ENCODE measurements around the gene CYFIP1. TPM values are rescaled to one million over a fixed set of nuclear protein-coding genes. Genes with fewer than 3 reads are reported as not detected.

CYFIP1 gene
- total and polyA plus RNA-seq, 9 of the 15 experiments (the other 6 are each of a cell fraction or from before 2014, with no cell fraction given) = 3.8 to 59.8 (median 28.3) TPM

- no peak for TF ChIP-seq ZNF174 (CRISPR knock-in tag; IDR thresholded peaks at IDR 0.05)
Observed at GRCh38 chr15:22967084-22967770, 12.9 kb downstream of the CYFIP1 start (continued).

- Histone ChIP-seq H2AFZ (ENCODE audit: low read depth, low read length) (no peak overlapping the region), H4K20me1 (replicated peaks; ENCODE audit: control insufficient read depth, insufficient read depth, low read length) (peaks cover 4% of the 10 kb centered on the region; the same call in 1 of the 2 replicates), H3K27me3 (ENCODE audit: control insufficient read depth in 2 of 2, insufficient read depth in 2 of 2, low read length in 2 of 2) (no peaks in the 10 kb centered on the region), H3K4me1 (replicated peaks in 1 of 2; ENCODE audit: control insufficient read depth in 2 of 2, insufficient read depth in 2 of 2, low read length in 2 of 2) (peaks cover 0 to 5% of the 10 kb centered on the region in 2 experiments; a peak in 2 of 5 replicates), H3K9me3 (replicated peaks; ENCODE audit: control insufficient read depth, insufficient read depth, low read depth, low read length) (no peaks in the 10 kb centered on the region), H3K9ac (ENCODE audit: insufficient read depth in 1 of 2, low read depth in 2 of 2, low read length in 2 of 2) (no peak overlapping the region), H3K36me3 (ENCODE audit: control insufficient read depth, insufficient read depth, low read length) (no peaks in the 10 kb centered on the region), H3K79me2 (ENCODE audit: control insufficient read depth, insufficient read depth, low read length) (peaks cover 30% of the 10 kb centered on the region), H3K4me3 (no peak overlapping the region), H3K27ac (ENCODE audit: extremely low read depth, low read depth, low read length) (no peak overlapping the region), H3K9me1 (ENCODE audit: control insufficient read depth, insufficient read depth, low read length) (peaks cover 3% of the 10 kb centered on the region), H3K4me2 (ENCODE audit: insufficient read depth, low read length) (no peak overlapping the region)
- no peak for FAIRE-seq
- no TSS peak for BruUV-seq (replicated peaks)
- ATAC-seq = no peak
- intact Hi-C loops (cut with micrococcal nuclease) (no loop called here), in situ Hi-C loops (cut with MboI) (no loop called here)
- CTCF ChIA-PET (ENCODE audit: low intra/inter-chr PET ratio) = no interaction called here
- POLR2A ChIA-PET = no interaction called here
- no peak for TF ChIP-seq ZNF449 (CRISPR knock-in tag; IDR thresholded peaks at IDR 0.05)
- no peak for TF ChIP-seq CXXC5 (CRISPR knock-in tag; IDR thresholded peaks at IDR 0.05)
- no peak for TF ChIP-seq USF2 (CRISPR knock-in tag; IDR thresholded peaks at IDR 0.05)
- no peak for TF ChIP-seq ZNF384 (IDR thresholded peaks at IDR 0.05; ENCODE audit: low read depth, low read length)
- TF ChIP-seq SRSF9 (IDR thresholded peaks at IDR 0.05; ENCODE audit: borderline replicate concordance, low read depth, low read length) = no peak
- no peak for TF ChIP-seq MBD1 (CRISPR knock-in tag; IDR thresholded peaks at IDR 0.05)
- TF ChIP-seq ZNF431 (CRISPR knock-in tag; IDR thresholded peaks at IDR 0.05) = no peak
- no peak for TF ChIP-seq CHD4 (IDR thresholded peaks at IDR 0.05; ENCODE audit: insufficient read depth, insufficient replicate concordance, low read depth, low read length, poor library complexity, severe bottlenecking)
- TF ChIP-seq MCM7 (IDR thresholded peaks at IDR 0.05) = no peak
- no peak for TF ChIP-seq MTA1 (IDR thresholded peaks at IDR 0.05; ENCODE audit: borderline replicate concordance)
- TF ChIP-seq CC2D1A (IDR thresholded peaks at IDR 0.05) = no peak
- no peak for TF ChIP-seq MCM5 (IDR thresholded peaks at IDR 0.05; ENCODE audit: low read depth)
- no peak for TF ChIP-seq TCFL5 (CRISPR knock-in tag; conservative IDR thresholded peaks at IDR 0.05)
- no peak for TF ChIP-seq XRCC4 (IDR thresholded peaks at IDR 0.05; ENCODE audit: extremely low read depth, insufficient read depth, insufficient read length)
- TF ChIP-seq HMGN3 (IDR thresholded peaks at IDR 0.05; ENCODE audit: borderline replicate concordance, extremely low read depth, insufficient read length, low read depth, low read length) = no peak
- no peak for DNase-seq (ENCODE audit: extremely low read depth in 1 of 4, low spot score in 3 of 4)
- 72% methylated on average over 15 of the region's 20 CpGs for WGBS (ENCODE audit: insufficient coverage, low coverage, missing lambda C conversion rate)
Observed at GRCh38 chr15:22966321-22967083, 13.7 kb downstream of the CYFIP1 start.

All from K562 (cell line).